Chondrocyte (in vitro differentiated cells): Measurements from ENCODE around the gene E2F8. TPM values are rescaled to one million over a fixed set of nuclear protein-coding genes. Genes with fewer than 3 reads are reported as not detected.

Source experiments
- DNase-seq: peaks from one replicate; pipeline ENCODE4 v3.0.0; 2021; ENCODE audit warnings: mixed read lengths, low spot score
- H3K27ac Mint-ChIP-seq: one replicate; pipeline ENCODE4 v1.8.0; 2021; ENCODE audit warnings: mild to moderate bottlenecking, moderate library complexity, mixed read lengths; ENCODE audit not compliant: unreplicated experiment
- H3K27me3 Mint-ChIP-seq: 2 replicates; pipeline ENCODE4 v1.8.0; 2021; ENCODE audit warnings: low read depth, mixed read lengths
- H3K36me3 Mint-ChIP-seq: 2 replicates; pipeline ENCODE4 v1.8.0; 2021; ENCODE audit warnings: low read depth, mixed read lengths
- H3K4me1 Mint-ChIP-seq: 2 replicates; pipeline ENCODE4 v1.8.0; 2021; ENCODE audit warnings: low read depth, mild to moderate bottlenecking, mixed read lengths
- H3K4me3 Mint-ChIP-seq: one replicate; pipeline ENCODE4 v1.8.0; 2021; ENCODE audit warnings: mild to moderate bottlenecking, moderate library complexity, mixed read lengths; ENCODE audit not compliant: unreplicated experiment
- H3K9me3 Mint-ChIP-seq: 2 replicates; pipeline ENCODE4 v1.8.0; 2021; ENCODE audit warnings: low read depth, mixed read lengths
- total RNA-seq: library from RNA; stranded (reverse); gene quantifications from 3 replicates; pipeline ENCODE4 v1.2.1, GENCODE V29; 2021
- TF ChIP-seq, protein P1 (sequence below): fragments of 200-600 bp; sonication (generic); IDR thresholded peaks from 2 replicates; pipeline ENCODE4 v1.5.0; 2021; ENCODE audit warnings: antibody characterized with exemption, mild to moderate bottlenecking, moderate library complexity

Gene E2F8
- total RNA-seq, 1 donor from 2014 or later, result 0.60 TPM

- DNase-seq, result no peak
These were observed 3.3 kb upstream of the E2F8 start for GRCh38 chr11:19244084-19244483.

DNA sequence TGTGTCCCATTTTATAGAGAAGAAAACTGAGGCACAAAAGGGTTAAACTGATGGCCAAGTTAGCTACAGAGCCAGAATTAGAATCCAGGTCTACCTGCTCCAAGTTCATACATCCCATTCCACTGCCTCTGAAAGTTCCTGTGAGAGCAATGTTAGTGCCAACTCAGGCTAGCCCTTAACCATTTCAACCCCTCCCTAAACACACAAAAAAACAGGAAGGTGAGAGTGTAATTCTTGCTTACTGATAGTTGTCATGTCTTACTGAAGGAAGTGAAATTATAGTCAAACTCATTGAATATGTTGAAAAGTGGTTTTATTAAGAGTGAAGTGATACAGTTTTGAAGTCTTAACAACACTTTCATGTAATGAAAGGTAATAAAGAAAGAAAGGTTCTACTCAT lies 2.9 kb upstream of the E2F8 start:
- TF ChIP-seq, protein P1, sequence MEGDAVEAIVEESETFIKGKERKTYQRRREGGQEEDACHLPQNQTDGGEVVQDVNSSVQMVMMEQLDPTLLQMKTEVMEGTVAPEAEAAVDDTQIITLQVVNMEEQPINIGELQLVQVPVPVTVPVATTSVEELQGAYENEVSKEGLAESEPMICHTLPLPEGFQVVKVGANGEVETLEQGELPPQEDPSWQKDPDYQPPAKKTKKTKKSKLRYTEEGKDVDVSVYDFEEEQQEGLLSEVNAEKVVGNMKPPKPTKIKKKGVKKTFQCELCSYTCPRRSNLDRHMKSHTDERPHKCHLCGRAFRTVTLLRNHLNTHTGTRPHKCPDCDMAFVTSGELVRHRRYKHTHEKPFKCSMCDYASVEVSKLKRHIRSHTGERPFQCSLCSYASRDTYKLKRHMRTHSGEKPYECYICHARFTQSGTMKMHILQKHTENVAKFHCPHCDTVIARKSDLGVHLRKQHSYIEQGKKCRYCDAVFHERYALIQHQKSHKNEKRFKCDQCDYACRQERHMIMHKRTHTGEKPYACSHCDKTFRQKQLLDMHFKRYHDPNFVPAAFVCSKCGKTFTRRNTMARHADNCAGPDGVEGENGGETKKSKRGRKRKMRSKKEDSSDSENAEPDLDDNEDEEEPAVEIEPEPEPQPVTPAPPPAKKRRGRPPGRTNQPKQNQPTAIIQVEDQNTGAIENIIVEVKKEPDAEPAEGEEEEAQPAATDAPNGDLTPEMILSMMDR, result no peak
- Mint-ChIP-seq H3K4me3 (no peak overlapping the region), H3K4me1 (peaks cover 14% of the 10 kb centered on the region), H3K27me3 (peaks cover 21% of the 10 kb centered on the region), H3K9me3 (peaks cover 4% of the 10 kb centered on the region), H3K27ac (no peak overlapping the region), H3K36me3 (peaks cover 2% of the 10 kb centered on the region)
- no peak for DNase-seq

More at GRCh38 chr11:19244084-19244483, 3.3 kb upstream of the E2F8 start:
- Mint-ChIP-seq H3K4me1 (peaks cover 14% of the 10 kb centered on the region), H3K27ac (no peak overlapping the region), H3K36me3 (peaks cover 2% of the 10 kb centered on the region), H3K27me3 (peaks cover 21% of the 10 kb centered on the region), H3K9me3 (peaks cover 9% of the 10 kb centered on the region), H3K4me3 (no peak overlapping the region)
- TF ChIP-seq, protein P1, result no peak

DNA sequence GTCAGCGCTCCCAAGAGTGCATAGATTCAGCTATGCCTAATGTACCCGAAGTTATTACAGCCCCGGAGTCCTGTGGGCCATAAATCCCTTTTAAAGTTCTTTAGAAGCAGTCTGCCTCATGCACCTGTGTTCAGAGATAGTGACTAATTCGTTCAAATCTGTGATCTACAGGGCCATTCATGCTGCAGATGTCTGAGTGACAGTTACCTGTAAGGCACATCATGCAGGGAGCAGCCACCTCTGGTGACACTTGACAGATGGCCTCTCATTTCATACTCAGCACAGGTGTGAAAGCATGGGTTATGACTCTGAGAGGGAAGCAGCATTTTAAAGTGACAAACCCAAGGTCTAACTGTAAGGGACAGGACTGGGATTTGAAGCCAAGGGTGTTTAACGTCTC lies 2.4 kb upstream of the E2F8 start:
- Mint-ChIP-seq H3K27me3 (peaks cover 21% of the 10 kb centered on the region), H3K36me3 (peaks cover 2% of the 10 kb centered on the region), H3K9me3 (no peaks in the 10 kb centered on the region), H3K4me1 (peaks cover 14% of the 10 kb centered on the region), H3K4me3 (no peak overlapping the region), H3K27ac (no peak overlapping the region)
- no peak for DNase-seq
- TF ChIP-seq, protein P1, result no peak

- no peak overlapping the region for H3K27ac Mint-ChIP-seq
- TF ChIP-seq, protein P1, result no peak
- no peak for DNase-seq
- H3K4me1 Mint-ChIP-seq, result peaks cover 14% of the 10 kb centered on the region
- H3K9me3 Mint-ChIP-seq, result no peaks in the 10 kb centered on the region
- H3K4me3 Mint-ChIP-seq, result peak overlapping the region; percentile 84
- peaks cover 2% of the 10 kb centered on the region for H3K36me3 Mint-ChIP-seq
- H3K27me3 Mint-ChIP-seq, result peaks cover 21% of the 10 kb centered on the region
These were observed 1.6 kb upstream of the E2F8 start for GRCh38 chr11:19242179-19242932.

- H3K9me3 Mint-ChIP-seq, result no peaks in the 10 kb centered on the region
- peaks cover 16% of the 10 kb centered on the region for H3K27me3 Mint-ChIP-seq
- peaks cover 14% of the 10 kb centered on the region for H3K4me1 Mint-ChIP-seq
- H3K4me3 Mint-ChIP-seq, result peak overlapping the region; percentile 94
- H3K27ac Mint-ChIP-seq, result no peak overlapping the region
- no peak for DNase-seq
- H3K36me3 Mint-ChIP-seq, result peaks cover 2% of the 10 kb centered on the region
- TF ChIP-seq, protein P1, result no peak
These were observed 774 bp upstream of the E2F8 start for GRCh38 chr11:19241260-19242178.
